Mononuclear cell (primary cell): ENCODE results near the gene NOP9. TPM values are rescaled to one million over a fixed set of nuclear protein-coding genes. Genes with fewer than 3 reads are reported as not detected.

Experiments
- H3K27me3 ChIP-seq: 2 replicates; pipeline ENCODE4 v1.6.0; 2011; ENCODE audit warnings: low read length, control low read depth; ENCODE audit not compliant: insufficient read depth
- H3K4me1 ChIP-seq: 2 replicates; pipeline ENCODE4 v1.5.1; 2011; ENCODE audit warnings: mild to moderate bottlenecking, low read length, control low read depth; ENCODE audit not compliant: insufficient read depth
- H3K4me3 ChIP-seq: 2 replicates; pipeline ENCODE4 v1.5.1; 2011; ENCODE audit warnings: mild to moderate bottlenecking, low read length, moderate library complexity
- H3K9me3 ChIP-seq: 2 replicates; pipeline ENCODE4 v1.5.1; 2011; ENCODE audit warnings: low read depth, mild to moderate bottlenecking, control low read depth, low read length
- total RNA-seq: library from RNA; depleted of rRNA; stranded (reverse); fragments of >200 nt; gene quantifications from one replicate; pipeline ENCODE4 v1.2.3, GENCODE V29; 2012

NOP9 gene
- total RNA-seq, 1 donor: 11.2 TPM

DNA sequence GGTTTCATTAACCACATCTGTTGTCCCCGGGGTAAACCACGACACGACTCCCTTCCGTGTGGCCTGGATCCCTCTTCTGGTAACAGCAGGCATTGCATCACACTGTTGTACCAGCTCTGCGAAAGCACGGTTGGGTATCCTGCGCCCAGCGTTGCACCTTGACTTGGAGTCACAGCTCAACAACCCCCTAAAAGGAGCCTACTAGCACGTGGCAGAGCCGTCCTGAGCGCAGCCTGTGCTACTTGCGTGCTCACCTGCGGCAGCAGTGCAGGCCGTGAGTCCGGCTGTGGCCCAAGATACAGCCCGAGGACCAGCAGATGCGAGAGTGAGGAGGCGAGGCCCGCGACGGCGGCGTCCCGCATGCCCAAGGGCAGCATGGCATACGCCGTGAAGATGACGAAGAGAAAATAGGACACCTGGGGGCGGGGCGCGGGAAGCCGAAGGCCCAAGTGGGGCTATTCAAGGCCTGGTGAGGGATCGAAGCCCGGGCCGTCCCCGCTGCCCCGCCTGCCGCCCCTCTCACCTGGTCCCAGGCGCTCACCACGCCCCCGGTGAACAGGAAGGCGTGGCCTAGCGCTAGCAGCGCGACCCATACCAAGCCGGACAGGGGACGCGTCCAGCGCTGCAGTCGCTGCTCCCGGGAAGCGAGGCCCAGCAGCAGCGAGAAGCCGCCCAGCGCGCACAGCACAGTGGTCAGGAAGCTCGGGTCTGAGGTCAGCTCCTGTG is 32.8 kb downstream of the NOP9 start:
- H3K9me3 ChIP-seq: no peaks in the 10 kb centered on the region
- peaks cover 21% of the 10 kb centered on the region for H3K27me3 ChIP-seq
- H3K4me3 ChIP-seq: peak overlapping the region; percentile 13
- H3K4me1 ChIP-seq: peaks cover 97% of the 10 kb centered on the region

DNA sequence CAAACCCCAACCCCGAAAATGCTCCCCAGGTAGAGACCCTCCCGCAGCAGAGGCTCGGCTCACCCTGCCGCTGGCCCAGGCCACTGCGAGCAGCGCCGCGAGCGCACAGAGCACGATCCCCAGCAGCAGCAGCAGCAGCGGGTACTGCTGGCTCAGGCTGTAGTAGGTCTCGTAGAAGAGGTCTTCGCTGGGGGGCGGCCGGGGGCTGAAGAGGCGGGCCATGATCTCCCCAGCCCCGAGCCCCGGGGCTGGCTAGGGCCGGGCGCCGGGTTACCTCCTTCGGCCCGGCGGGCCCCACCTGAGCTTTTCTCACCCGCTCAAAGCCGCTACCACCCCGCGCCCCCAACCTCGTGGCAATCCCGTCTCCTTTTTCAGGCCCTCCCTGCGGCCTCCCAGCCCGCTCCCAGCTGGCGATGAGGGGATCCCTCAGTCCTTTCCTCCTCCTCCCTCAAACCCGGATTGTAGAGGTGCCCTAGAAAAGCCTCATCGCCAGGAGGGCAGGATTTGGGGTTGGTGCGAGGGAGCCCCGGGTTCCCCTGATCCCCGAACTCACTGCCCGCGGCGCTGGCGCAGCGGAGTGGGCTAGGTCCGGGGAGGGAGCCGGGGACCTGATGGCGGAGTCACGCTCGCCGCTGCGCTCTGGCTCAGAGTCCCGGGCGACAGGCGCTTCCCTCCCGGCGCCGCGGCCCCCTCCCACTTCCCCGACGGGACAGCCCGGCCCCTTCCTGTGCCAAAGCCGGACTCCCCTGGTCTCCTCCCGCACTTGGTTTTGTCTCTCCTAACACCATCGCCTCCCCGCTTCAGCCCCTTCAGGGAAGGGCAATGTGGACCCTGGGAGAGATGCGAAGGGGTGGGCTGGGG is 35.0 kb downstream of the NOP9 start, which contains the start of gene ADCY4:
ADCY4 (minus strand) TSS at position 641 of the 861 bp plus-strand sequence; CDS start at position 222, 419 bp downstream.
- Histone ChIP-seq H3K4me3 (peak within 1 kb of the TSS; percentile 0), H3K9me3 (no peaks in the 10 kb centered on the region), H3K4me1 (peaks cover 93% of the 10 kb centered on the region), H3K27me3 (peaks cover 21% of the 10 kb centered on the region)

DNA sequence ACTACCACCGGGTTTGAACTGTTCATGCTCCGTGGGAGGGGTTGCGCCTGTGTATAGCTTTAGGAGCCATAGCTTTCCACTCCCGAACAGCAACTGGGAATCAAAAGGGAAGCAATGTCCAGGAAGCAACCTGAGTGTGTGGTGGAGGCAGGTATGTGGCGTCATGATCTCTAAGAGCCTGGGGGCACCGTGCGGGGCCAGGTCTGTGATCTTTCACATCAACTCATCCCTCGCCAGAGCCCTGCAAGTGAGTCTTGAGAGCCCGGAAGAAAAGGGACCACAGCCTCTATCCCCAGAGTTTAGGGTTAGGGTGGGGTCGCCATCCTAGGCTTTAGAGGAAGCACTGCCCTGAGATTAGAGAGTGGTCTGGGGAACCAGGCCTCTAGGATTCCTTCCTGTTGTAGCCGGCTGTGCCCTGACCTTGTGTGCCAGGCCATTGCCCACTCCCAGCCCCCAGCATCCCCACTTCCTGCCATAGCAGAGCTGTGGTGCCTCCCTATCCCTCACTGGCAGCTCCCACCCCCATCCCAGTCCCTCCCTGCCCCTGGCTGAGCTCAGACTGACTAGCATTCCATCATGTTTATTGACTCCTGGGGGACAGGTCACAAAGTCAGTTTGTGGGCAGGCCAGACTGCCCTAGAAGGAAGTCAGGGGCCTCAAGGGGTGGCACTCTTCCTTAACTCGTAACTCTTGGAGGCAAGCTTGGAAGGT is 36.0 kb downstream of the NOP9 start:
- H3K27me3 ChIP-seq: peaks cover 21% of the 10 kb centered on the region
- H3K4me1 ChIP-seq: peaks cover 89% of the 10 kb centered on the region
- no peak overlapping the region for H3K4me3 ChIP-seq
- no peaks in the 10 kb centered on the region for H3K9me3 ChIP-seq

DNA sequence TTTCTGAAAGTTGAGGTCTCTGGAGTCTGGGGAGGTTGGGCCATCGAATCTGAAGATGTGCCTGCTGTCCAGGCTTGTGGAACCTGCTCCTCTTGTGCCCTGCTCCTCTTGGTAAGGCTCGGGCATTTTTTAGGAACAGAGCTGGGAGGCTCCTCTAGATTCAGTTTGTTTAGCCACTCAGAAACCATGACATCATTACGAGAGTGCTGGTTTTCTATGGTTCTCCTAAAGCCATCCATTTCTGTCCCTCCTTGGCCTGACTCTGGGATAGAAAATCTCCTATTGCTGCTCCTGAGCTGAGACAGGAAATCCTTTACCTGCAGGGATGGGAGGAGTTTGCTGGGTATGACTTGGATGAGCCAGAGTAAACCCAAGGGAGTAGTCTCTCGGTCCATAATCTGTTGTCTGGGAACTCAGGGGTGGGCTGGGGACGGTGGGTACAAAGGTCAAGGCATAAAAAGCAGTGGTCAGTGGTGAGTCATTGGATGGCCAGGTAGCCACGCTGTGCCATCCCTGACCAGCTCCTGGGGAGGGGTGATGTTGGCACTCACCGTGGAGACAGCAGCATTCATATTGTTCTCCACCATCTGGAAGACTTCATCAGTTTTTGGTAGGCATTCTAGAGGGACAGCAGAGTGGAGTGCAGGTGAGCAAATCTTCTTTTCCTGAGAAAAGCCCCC is 37.6 kb downstream of the NOP9 start:
- Histone ChIP-seq H3K9me3 (no peaks in the 10 kb centered on the region), H3K4me1 (peaks cover 77% of the 10 kb centered on the region), H3K27me3 (peaks cover 21% of the 10 kb centered on the region), H3K4me3 (no peak overlapping the region)

DNA sequence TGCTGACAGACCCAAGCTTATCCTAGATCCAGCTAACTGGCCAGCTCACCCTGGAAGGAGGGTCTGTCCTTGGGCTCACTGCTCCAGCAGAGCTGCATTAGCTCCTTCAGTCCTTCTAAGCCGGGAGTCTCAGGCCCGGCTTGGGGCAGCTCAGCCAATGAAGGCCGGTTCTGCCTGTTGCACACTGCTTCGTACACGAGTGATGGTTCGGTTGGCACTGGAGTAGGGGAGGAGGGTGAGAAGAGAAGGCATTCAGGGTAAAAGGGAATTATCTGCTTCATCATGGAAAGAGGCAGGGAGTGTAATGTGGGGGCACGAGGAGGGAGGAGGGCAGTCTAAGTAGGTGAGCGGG is 38.1 kb downstream of the NOP9 start:
- Histone ChIP-seq H3K4me1 (peaks cover 72% of the 10 kb centered on the region), H3K4me3 (no peak overlapping the region), H3K27me3 (peaks cover 20% of the 10 kb centered on the region), H3K9me3 (no peaks in the 10 kb centered on the region)

DNA sequence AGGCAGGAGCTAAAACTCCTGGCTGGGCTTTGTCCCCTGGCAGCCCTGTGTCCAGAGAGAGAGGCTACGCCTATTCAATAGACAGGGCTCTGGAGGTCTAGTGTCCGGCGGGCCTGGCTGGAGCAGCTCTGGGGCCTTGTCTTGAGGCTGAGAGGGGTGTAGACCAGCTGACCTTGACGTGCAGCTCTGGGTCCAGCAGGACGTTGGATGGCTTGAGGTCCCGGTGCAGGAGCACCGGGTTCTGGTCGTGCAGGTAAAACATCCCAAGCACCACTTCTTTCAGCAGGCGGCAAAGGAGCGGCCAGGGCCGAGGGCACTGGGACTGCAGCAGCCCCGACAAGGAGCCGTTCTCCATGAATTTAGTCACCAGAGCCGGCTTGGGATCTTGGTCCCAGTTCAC is 39.2 kb downstream of the NOP9 start:
- Histone ChIP-seq H3K9me3 (no peaks in the 10 kb centered on the region), H3K4me3 (peak overlapping the region; percentile 84), H3K4me1 (peaks cover 62% of the 10 kb centered on the region), H3K27me3 (peaks cover 15% of the 10 kb centered on the region)

DNA sequence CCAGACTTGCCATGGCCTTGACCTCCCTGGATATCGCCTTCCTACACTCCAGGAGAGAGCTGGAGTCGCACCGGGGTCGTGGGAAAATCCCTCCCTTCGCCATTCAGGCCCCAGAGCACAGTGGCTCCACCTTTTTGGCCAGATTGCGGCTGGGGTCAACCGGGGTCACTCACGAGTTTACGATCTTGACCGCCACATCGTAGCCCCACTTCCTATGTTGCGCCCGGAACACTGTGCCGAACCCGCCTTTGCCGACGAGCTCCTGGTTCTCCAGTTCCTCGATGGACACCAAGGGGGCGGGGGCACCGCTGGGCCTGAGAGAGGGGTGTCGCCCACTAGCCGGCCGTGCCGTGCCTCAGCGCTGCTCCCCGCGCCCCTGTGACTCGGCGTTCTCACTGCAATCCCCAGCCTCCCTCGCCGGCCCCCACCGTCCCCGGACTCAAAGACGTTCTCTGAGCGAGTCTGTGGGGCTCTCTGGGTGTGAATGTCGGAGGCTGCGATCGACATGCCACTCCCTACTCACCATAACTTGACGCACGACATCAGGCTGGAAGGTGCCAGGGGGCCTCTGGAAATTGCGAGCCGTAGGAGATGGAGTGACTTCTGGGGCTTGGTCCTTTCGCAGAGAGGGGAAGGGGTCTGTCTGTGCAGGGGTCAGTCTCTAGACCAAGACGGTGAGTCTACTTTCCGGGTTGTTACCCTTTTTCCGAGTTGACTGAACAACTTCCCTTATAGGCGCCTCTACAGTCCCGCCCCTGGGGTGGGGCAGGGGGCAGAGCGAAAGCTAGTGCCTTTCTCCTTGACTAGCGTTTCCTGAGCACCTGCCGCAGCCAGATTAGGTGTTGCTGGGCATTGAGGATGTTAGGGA is 39.9 kb downstream of the NOP9 start, which contains the start of gene RIPK3:
RIPK3 (minus strand) TSS at position 708 of the 868 bp plus-strand sequence; CDS start at position 543, 165 bp downstream.
- H3K27me3 ChIP-seq: peaks cover 9% of the 10 kb centered on the region
- no peaks in the 10 kb centered on the region for H3K9me3 ChIP-seq
- H3K4me3 ChIP-seq: peak within 1 kb of the TSS; percentile 84
- H3K4me1 ChIP-seq: peaks cover 55% of the 10 kb centered on the region

DNA sequence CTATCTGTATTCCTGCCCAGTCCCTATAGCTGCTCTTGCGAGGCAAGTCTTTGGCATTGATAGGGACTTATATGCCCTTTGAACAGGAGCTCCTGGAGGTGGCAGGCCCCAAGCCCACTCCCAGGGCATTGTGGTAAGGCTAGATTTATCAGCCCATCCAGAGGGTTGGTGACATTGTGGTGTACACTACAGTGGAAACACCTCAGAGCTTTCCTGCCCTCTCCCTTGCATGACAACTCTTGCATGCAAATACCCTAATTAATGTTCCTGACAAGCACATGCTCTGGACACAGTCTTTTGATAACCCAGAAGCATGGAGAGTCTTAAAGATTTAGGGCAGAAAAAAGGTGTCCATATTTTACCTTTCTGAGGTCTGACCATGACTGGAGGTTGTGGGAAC is 41.0 kb downstream of the NOP9 start:
- peaks cover 44% of the 10 kb centered on the region for H3K4me1 ChIP-seq
- no peaks in the 10 kb centered on the region for H3K27me3 ChIP-seq
- no peak overlapping the region for H3K4me3 ChIP-seq
- no peaks in the 10 kb centered on the region for H3K9me3 ChIP-seq

DNA sequence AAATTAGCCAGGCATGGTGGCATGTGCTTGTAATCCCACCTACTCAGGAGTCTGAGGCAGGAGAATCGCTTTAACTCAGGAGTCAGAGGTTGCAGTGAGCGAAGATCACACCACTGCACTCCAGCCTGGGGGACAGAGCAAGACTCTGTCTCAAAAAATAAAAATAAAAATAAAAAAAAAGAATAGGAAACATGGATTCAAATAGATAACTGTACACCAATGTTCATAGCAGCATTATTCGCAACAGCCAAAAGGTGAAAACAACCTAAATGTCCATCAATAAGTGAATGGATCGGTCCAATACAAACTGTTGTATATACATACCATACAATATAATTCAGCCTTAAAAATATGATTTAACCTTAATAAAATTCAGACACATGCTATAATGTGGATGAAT is 43.2 kb downstream of the NOP9 start:
- no peaks in the 10 kb centered on the region for H3K9me3 ChIP-seq

DNA sequence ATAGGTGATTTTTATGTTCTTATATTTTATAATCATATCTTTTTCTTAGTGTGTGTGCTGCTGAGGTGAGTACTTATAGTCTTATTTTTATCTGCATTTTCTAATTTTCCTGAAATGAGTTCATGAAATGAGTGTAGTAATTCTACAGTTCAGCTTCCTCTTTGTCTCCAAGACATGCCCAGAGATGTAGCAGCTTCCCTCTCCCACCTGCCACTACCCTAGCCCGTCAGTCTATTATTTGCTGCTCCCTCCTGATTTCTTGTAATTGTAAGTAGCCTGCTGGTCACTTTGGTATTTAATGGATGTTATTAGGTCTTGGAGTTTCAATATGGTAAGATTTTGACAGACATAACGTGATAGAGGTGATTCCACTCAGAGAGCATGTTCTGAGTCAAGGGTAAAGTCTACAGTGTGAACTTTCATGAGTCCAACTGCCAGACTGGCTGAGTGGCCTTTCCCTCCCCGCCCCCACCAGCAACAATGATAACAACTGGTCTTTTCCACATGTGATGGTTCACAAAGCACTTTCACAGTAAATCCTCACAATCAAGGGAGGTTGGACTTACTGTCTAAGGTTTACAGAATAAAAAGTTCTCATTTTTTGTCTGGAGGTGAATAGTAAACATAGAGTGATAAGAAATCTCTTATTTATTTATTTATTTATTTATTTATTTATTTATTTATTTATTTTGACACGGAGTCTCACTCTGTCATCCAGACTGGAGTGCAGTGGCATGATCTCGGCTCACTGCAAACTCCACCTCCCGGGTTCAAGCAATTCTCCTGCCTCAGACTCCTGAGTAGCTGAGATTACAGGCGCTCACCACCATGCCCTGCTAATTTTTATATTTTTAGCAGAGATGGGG is 44.4 kb downstream of the NOP9 start:
- Histone ChIP-seq H3K9me3 (no peaks in the 10 kb centered on the region), H3K4me3 (no peak overlapping the region), H3K4me1 (peaks cover 16% of the 10 kb centered on the region), H3K27me3 (peaks cover 3% of the 10 kb centered on the region)

More for the DNA sequence above, 43.2 kb downstream of the NOP9 start:
- H3K27me3 ChIP-seq: peaks cover 3% of the 10 kb centered on the region
- H3K4me3 ChIP-seq: no peak overlapping the region
- H3K4me1 ChIP-seq: peaks cover 26% of the 10 kb centered on the region

DNA sequence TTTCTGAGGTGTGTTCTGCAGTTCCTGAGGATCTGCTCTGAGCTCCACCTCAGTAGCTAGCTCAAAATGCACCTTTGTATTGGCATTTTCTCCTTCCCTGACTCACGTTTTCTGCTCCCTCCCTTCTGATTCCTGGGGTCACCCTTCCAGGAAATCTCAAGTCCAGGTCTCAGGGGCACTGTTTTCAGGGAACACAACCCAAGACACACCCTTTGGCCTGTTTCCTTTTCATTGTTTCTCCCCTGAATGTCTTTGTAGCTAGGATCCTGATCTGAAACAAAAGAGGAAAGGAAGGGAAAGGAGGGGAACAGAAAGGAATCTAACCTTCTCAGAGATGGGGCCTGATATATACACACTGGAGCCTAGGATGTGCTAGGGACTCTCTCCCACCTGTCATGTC is 47.5 kb downstream of the NOP9 start:
- Histone ChIP-seq H3K9me3 (no peaks in the 10 kb centered on the region), H3K4me3 (no peak overlapping the region), H3K4me1 (no peaks in the 10 kb centered on the region), H3K27me3 (peaks cover 9% of the 10 kb centered on the region)

DNA sequence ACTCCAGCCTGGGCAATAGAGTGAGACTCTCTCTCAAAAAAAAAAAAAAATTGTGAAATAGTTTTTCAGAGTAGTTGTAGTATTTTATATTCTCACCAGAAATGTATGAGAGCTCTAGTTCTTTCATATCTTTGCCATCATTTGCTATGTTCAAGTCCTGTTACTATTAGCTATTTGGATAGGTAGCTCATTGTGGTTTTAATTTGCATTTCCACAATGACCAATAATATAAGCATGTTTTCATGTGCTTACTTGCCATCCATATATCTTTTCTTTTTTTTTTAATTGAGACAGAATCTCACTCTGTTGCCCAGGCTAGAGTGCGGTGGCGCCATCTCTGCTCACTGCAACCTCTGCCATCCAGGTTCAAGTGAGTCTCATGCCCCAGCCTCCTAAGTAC is 48.5 kb downstream of the NOP9 start:
- no peaks in the 10 kb centered on the region for H3K9me3 ChIP-seq
- H3K4me3 ChIP-seq: no peak overlapping the region
- H3K4me1 ChIP-seq: no peaks in the 10 kb centered on the region
- peaks cover 9% of the 10 kb centered on the region for H3K27me3 ChIP-seq

DNA sequence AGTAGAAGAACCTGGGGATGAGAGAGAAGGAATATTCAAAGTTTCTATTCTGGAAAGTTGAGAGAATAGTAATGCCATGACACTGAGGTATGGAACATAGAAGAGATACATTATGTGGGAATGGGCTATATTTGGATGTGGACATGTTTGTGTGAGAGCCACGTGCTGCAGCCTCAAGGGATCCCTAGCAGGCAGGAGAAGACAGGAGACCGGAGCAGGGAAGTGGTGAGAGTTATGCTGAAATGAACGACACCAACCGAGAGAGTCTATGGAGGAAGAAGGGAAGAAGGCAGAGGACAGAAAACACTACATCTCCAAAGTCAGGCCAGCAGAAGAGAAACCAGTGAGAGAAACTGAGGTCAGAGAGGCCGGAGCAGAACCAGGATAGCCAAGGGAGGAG is 50.1 kb downstream of the NOP9 start:
- no peaks in the 10 kb centered on the region for H3K9me3 ChIP-seq
- H3K4me3 ChIP-seq: no peak overlapping the region
- H3K4me1 ChIP-seq: no peaks in the 10 kb centered on the region
- H3K27me3 ChIP-seq: peaks cover 9% of the 10 kb centered on the region
